NT2/D1 (cell line): ENCODE data around the gene CLEC2A.

Experiments
- DNase-seq: peaks from one replicate; pipeline ENCODE4 v3.0.0-alpha.2; 2011; ENCODE audit warnings: low read depth, low spot score
- H3K27me3 ChIP-seq: 2 replicates; pipeline ENCODE4 v1.6.0; 2011; ENCODE audit warnings: mild to moderate bottlenecking; ENCODE audit not compliant: insufficient read length, insufficient read depth
- H3K36me3 ChIP-seq: 2 replicates; pipeline ENCODE4 v1.6.1; 2011; ENCODE audit warnings: mild to moderate bottlenecking, low read length, mixed read lengths; ENCODE audit not compliant: insufficient read depth, insufficient read length
- H3K4me1 ChIP-seq: 2 replicates; pipeline ENCODE4 v1.5.1; 2011; ENCODE audit not compliant: insufficient read depth, insufficient read length
- H3K4me3 ChIP-seq: 2 replicates; pipeline ENCODE4 v1.5.1; 2011; ENCODE audit warnings: low read depth; ENCODE audit not compliant: insufficient read length
- H3K9ac ChIP-seq: 2 replicates; pipeline ENCODE4 v1.6.0; 2011; ENCODE audit warnings: low read depth; ENCODE audit not compliant: insufficient read length
- H3K9me3 ChIP-seq: 2 replicates; pipeline ENCODE4 v1.5.1; 2011; ENCODE audit warnings: mild to moderate bottlenecking, low read length; ENCODE audit not compliant: insufficient read depth
- SUZ12 ChIP-seq: IDR thresholded peaks from 2 replicates; pipeline ENCODE4 v1.6.1; 2011; ENCODE audit not compliant: insufficient read length, insufficient read depth; ENCODE audit errors: extremely low read depth
- YY1 ChIP-seq: IDR thresholded peaks from 2 replicates; pipeline ENCODE4 v1.6.1; 2011; ENCODE audit not compliant: insufficient read length, insufficient read depth
- ZNF274 ChIP-seq: IDR thresholded peaks from 2 replicates; pipeline ENCODE4 v1.6.1; 2011; ENCODE audit warnings: mild to moderate bottlenecking, low read depth, low read length

CLEC2A gene

DNA sequence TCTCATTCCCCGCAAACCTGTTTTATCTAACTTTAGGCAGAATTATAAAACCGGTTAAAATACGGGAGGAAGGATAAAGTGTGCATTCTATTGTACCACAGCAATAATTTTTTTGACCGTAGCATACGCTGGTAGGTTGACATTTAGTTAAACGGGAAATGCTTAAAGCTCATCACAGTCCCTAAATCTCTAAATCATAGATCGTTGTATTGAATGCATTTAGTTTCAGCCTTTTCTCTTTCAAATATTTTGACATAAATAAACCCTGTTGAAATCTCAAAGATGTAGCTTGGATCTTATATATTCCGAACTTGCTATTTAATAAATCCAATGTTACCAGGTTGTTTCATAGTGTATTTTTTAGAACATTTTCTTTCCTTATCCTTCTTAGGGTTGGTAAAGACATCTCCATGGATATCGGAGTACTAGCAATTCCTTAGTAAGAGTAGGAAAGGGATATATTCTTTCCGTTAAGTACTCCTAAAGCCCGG is 63.8 kb downstream of the CLEC2A start:
- DNase-seq: no peak
- Histone ChIP-seq H3K27me3 (no peaks in the 10 kb centered on the region), H3K9ac (no peak overlapping the region), H3K4me1 (no peaks in the 10 kb centered on the region), H3K4me3 (no peak overlapping the region), H3K36me3 (no peaks in the 10 kb centered on the region), H3K9me3 (peaks cover 6% of the 10 kb centered on the region)
- TF ChIP-seq SUZ12: no peak
- no peak for TF ChIP-seq YY1
- TF ChIP-seq ZNF274: no peak

DNA sequence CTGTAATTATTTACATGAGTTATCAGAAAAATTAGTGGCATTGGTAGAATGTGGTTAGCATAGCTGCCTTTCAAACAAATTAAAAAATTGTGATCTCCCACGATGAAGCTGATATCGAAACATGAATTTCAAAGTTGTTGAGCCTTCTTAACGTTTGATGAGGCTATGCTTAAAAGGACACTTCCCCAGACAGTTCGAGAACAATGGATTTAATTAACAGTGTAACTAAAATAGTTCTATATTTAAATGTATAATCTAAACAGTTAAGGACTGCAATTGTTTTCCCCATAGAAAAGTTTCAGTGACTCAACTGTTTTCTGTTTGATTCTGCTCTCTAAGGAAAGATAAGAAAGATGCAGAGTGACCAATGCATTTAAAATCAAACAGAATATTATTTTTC is 64.6 kb downstream of the CLEC2A start:
- H3K4me1 ChIP-seq: no peaks in the 10 kb centered on the region
- H3K27me3 ChIP-seq: no peaks in the 10 kb centered on the region
- no peaks in the 10 kb centered on the region for H3K36me3 ChIP-seq
- TF ChIP-seq ZNF274: no peak
- no peak for TF ChIP-seq SUZ12
- TF ChIP-seq YY1: no peak
- H3K9me3 ChIP-seq: peaks cover 13% of the 10 kb centered on the region
- no peak overlapping the region for H3K4me3 ChIP-seq
- DNase-seq: no peak
- H3K9ac ChIP-seq: no peak overlapping the region

DNA sequence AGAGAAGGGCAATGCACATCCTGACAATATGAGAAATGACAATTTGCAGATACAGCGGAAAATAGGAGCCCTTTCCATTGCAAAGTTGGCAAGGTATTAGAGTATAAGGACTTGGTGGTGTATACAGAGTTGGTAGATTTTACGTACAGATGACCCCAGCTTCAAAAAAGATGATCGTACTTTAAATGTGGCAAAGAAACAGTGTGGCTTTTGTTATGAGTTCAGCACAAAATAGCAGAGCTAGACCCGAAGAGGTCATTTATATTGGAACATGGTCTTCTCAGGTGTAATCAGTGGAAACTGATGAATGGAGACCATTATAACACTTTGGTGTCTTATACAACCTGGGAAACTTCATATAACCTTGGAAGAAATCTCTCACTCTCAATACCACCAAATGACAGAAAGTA is 65.3 kb downstream of the CLEC2A start:
- DNase-seq: no peak
- Histone ChIP-seq H3K36me3 (no peaks in the 10 kb centered on the region), H3K4me3 (no peak overlapping the region), H3K4me1 (no peaks in the 10 kb centered on the region), H3K27me3 (no peaks in the 10 kb centered on the region), H3K9me3 (peaks cover 13% of the 10 kb centered on the region), H3K9ac (no peak overlapping the region)
- TF ChIP-seq ZNF274: no peak
- no peak for TF ChIP-seq YY1
- TF ChIP-seq SUZ12: no peak

DNA sequence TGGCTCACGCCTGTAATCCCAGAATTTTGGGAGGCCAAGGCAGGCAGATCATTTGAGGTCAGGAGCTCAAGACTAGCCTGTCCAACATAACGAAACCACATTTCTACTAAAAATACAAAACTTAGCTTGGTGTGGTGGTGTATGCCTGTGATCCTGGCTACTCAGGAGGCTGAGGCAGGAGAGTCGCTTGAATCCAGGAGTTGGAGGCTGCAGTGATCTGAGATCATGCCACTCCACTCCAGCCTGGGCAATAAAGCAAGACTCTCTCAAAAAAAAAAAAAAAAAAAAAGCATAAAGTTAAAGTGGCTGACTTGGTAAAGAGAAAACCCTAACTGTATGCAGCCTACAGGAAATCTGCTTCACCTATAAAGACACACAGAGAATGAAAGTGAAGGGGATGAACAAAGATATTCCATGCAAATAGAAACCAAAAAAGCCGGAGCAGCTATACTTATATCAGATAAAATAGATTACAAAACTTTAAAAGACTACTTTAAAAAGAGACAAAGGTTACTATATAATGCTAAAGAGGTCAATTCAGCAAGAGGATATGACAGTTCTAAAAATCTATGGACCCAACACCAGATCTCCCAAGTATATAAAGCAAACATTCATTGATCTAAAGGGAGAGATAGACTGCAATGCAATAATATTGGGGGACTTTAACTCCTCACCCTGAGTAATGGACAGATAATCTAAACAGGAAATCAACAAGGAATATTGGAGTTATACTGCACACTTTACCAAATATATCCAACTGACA is 67.1 kb downstream of the CLEC2A start:
- TF ChIP-seq ZNF274 (no peak), SUZ12 (no peak), YY1 (no peak)
- no peaks in the 10 kb centered on the region for H3K4me1 ChIP-seq
- H3K27me3 ChIP-seq: no peaks in the 10 kb centered on the region
- H3K9ac ChIP-seq: no peak overlapping the region
- no peak for DNase-seq
- H3K9me3 ChIP-seq: peaks cover 13% of the 10 kb centered on the region
- H3K4me3 ChIP-seq: no peak overlapping the region
- H3K36me3 ChIP-seq: no peaks in the 10 kb centered on the region
